Retinal pigment epithelial cell (primary cell): Measurements from ENCODE around the gene GABRG3.

ENCODE experiments used
- DNase-seq: peaks from one replicate; pipeline ENCODE4 v3.0.0-alpha.2; 2010; ENCODE audit warnings: low read depth
- H3K4me3 ChIP-seq: 2 replicates; pipeline ENCODE4 v1.5.1; 2011; ENCODE audit warnings: mild to moderate bottlenecking, low read length, control low read depth, moderate library complexity
- TF ChIP-seq, protein P1 (sequence below): conservative IDR thresholded peaks from 2 replicates; pipeline ENCODE4 v1.5.1; 2011; ENCODE audit warnings: low read depth, low read length, control low read depth, inconsistent platforms

The GABRG3 gene

DNA sequence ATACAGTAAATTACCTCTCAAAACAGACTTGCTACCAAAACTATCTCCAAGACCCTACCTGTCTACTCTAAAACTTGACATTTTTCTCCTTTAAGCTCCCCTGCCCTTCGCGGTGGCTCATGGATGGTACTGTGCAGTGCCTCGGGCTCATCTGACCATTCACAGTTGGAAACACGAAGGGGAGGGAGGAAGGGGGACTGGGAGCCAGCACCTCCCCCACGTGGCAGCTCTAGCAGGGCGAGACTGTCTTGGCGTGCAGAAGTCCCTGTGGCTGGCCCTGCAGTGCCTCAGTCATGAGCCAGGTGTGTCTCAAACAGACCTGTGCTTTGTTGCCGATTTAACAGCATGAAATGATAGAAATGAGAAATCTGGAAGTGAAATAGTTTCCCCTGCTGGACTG is 372.0 kb downstream of the GABRG3 start:
- no peak for DNase-seq
- TF ChIP-seq, protein P1, sequence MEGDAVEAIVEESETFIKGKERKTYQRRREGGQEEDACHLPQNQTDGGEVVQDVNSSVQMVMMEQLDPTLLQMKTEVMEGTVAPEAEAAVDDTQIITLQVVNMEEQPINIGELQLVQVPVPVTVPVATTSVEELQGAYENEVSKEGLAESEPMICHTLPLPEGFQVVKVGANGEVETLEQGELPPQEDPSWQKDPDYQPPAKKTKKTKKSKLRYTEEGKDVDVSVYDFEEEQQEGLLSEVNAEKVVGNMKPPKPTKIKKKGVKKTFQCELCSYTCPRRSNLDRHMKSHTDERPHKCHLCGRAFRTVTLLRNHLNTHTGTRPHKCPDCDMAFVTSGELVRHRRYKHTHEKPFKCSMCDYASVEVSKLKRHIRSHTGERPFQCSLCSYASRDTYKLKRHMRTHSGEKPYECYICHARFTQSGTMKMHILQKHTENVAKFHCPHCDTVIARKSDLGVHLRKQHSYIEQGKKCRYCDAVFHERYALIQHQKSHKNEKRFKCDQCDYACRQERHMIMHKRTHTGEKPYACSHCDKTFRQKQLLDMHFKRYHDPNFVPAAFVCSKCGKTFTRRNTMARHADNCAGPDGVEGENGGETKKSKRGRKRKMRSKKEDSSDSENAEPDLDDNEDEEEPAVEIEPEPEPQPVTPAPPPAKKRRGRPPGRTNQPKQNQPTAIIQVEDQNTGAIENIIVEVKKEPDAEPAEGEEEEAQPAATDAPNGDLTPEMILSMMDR, result no peak
- H3K4me3 ChIP-seq, result no peak overlapping the region

DNA sequence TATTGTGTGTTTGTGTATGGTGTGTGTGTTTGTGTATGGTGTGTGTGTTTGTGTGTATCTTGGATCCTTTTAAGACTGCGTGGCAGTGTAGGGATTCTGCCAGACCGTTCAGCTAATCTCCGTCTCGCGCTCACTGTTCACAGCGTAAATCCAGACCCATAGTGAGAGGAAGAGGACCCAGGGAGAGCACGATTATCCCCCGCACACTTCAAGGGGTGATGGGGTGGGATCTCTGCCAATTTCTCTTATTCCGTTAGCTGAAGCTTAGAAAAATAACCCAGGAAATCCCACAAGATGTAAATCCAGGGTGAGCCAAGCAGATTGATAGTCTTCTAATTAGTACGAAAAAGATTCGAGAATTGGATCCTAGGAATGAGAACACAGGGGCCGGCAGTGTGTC is 381.2 kb downstream of the GABRG3 start:
- TF ChIP-seq, protein P1, result no peak
- no peak for DNase-seq
- H3K4me3 ChIP-seq, result no peak overlapping the region

DNA sequence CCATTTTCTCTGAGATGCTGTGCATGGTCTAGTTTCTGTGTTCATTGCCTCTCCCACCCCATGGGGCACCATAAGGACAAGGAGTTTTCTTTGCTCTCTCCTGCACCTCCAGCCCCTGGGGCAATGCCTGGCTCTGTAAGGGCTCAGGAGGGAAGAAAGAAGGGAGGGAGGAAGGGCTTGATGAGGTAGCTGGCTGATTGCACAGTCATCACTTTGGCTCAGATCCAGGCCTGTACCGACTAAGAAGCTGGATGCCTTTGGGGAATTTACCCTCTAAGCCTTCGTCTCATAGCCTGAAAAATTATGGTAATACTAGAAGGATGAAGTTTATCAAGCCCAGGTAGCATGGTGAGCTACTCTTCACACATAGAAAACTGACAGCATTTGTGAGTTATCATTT is 382.9 kb downstream of the GABRG3 start:
- no peak overlapping the region for H3K4me3 ChIP-seq
- TF ChIP-seq, protein P1, result no peak
- peak; percentile 39 for DNase-seq

GRCh38 chr15:27358751-27359434 is 387.9 kb downstream of the GABRG3 start:
- TF ChIP-seq, protein P1, result peak; percentile 82
- no peak for DNase-seq
- peak overlapping the region; percentile 21 for H3K4me3 ChIP-seq

- TF ChIP-seq, protein P1, result no peak
- DNase-seq, result no peak
- H3K4me3 ChIP-seq, result no peak overlapping the region
Measured at GRCh38 chr15:27359586-27359985, 388.6 kb downstream of the GABRG3 start.

DNA sequence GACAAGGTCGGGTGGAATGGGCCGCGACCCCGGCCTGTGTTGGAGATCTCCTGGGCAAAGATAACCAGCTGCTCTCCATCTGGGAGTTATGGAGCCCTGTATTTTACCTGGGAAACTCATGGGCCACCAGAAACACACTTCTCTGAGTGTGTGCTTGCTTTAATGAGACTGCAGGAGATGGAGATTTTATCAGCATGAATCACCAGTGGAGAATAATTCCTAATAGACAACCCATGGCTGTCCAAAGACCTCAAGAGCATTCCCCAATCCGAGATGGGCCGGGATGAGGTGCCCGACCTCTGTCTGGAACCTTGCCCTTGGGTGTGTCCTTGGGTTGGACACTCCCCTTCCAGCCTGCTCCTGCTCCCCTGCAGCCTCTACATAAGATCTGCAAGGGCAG is 389.3 kb downstream of the GABRG3 start:
- TF ChIP-seq, protein P1, result no peak
- DNase-seq, result no peak
- H3K4me3 ChIP-seq, result no peak overlapping the region

DNA sequence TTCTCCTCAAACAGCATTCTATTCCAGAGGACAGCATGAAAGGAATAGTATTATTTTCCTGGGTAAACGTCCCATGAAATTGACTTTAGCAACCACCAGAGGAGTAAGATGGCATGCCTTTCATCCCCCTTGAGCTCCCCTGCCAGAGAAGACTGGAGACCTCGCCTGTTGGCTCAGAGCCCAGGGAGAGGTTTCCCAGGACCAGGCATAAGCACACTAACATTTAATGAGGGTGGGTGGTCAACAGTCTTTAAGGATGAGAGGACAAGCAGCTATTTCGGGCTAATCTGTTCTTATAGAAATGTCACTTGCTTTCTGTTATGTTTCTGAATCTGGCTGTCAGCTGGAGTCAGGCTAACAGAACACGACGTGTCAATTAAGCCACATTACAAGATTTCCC is 390.5 kb downstream of the GABRG3 start:
- TF ChIP-seq, protein P1, result no peak
- DNase-seq, result peak; percentile 9
- no peak overlapping the region for H3K4me3 ChIP-seq
